HS-27A (cell line): ENCODE data around the gene DPF3.

Experiments
- DNase-seq: peaks from one replicate; pipeline ENCODE4 v3.0.0-alpha.2; 2012; ENCODE audit warnings: low read depth, missing footprints

Gene DPF3

DNA sequence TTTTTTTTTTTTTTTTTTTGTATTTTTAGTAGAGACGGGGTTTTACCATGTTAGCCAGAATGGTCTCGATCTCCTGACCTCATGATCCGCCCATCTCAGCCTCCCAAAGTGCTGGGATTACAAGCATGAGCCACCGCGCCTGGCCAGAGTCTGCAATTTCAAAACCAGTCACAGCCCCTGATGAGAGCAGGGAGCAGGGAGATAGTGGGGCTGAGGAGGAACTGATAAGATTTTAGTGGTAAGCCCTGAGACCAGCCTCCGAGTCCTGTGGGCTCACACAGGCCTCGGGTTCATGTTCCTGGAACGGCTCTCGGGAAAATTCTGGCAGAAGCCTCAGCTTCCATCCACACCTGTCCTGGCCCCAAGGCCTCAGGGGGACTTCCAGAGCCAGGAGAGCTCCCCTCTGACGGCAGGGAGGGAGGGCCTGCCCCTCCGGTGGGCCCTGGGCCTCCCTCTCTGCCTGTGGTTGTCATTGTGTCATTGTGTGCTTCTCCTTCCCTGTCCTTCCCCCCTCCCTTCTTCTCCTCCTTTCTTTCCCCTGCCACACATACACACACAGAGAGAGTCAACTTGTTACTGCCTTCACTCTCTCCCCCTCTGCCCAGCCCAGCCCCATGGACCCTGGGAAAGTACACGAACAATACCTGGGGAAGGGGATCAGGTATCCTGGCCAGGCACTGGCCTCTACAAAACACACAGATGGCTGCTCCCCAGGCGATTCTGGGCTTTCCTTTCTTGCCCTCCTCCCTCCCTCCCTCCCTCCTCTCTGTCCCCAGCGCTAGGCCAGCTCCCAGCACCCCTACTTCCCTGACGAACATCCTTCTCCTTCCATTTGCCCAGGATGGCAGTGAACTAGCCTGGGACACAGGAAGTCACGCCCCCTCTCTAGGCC lies 294.1 kb downstream of the DPF3 start:
- DNase-seq = no peak

DNA sequence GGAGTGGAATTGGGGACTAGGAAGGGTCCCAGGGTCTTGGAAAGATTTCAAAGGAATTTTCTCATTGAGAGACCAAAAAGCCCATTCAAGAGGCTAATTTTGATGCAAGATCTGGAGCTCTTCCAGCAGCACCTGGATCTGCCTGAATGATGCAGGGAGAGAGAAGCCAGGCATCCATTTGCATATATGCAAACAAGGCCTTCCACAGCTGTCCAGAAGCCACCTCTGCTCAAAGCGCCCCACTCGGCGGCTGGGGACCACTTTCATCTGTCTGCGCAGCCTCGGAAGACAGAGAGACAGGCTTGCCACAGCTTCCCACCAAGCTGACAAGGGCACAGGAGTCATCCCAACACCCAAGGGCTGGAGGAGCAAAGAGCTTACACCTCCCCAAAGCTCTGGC lies 295.6 kb downstream of the DPF3 start:
- DNase-seq = no peak

- DNase-seq = no peak
These were observed 296.4 kb downstream of the DPF3 start for GRCh38 chr14:72597252-72598233.

DNA sequence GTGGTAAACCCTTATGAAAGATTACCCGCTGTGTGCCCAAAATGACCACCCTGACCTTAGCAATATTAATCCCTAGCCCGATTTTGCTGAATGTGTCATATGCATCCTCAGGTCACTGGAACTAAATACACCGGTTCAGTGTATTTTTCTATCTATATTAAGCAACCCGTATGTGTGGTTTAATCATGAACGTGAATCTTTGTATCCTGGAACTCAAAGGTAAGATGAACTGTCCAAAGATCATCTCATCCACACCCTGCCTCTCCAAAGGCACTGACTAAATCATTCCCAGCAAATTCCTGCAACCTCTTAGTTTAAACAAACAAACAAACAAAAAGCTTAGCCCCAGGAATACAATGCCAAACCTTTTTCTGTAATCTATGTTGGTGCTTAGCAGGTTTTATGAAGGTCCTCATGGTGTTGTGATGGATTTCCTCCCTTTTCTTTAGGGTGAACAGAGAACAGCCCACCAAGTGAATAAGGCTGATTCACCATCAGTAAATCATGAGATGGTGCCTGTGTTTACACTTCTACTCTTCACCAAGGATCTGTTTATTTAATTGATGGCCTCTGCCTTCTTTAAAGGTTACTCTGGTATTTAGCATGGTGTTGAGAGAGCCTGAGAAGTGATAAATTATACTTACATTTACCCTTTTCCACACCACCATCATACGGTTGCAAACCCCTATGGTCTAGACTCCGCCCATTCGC lies 298.6 kb downstream of the DPF3 start:
- DNase-seq = no peak

DNA sequence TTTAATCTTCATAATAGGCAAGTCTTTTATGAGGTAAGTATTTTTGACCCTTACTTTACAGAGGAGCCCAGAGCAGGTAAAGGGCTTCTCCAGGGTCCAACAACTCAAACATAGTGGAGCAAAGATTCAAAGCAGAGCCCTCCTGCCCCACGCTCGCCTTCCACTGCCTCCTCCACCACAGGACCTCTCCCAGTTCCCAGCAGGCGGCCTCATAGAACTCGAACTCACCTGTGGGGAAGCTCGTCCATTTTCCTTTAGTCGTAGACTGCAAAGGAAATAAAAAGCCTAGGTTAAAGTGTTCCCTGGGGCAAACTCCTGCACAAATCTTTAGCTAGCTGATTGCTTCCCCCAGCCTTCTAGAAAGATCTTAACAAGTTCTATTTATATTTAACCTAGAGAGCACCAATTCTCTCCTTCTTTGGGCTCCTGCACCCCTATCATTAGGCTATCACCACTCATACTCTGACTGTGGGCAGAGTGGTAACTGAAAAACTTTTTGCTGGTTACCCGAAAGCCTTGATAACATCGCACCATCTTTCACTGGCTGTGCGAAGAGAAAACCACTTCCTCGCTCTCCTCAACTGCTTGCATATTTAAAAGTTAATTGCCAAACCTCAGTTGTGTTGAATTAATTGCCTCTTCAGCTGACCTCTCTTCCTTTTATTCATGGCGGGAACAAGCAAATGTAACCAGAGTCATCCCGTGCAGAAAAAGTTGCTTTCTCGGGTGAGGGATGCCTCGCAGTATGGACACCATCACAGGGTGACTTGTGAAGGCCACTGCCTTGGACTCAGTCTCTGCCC lies 299.6 kb downstream of the DPF3 start:
- DNase-seq = no peak

DNA sequence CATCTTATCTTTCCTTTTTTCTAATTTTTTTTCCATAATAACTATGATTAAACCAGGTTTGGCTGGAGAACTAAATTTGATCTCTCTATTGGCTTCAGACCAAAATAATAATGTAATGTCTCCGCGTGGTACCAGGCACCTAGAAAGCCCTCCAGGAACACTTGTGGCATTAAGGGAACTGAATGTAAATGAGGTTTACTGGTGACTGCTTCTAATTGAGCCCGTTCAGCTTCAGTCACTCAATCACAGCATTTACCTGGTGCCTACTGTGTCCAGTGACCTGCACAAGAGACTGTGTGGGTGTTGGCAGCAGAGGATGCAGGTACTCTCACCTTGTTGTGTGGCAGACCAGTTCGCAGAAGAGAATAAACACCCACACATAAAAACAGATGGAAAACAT lies 302.5 kb downstream of the DPF3 start:
- no peak for DNase-seq

- DNase-seq = no peak
These were observed 303.3 kb downstream of the DPF3 start for GRCh38 chr14:72590577-72590976.

- DNase-seq = no peak
These were observed 304.2 kb downstream of the DPF3 start for GRCh38 chr14:72589652-72590051.

DNA sequence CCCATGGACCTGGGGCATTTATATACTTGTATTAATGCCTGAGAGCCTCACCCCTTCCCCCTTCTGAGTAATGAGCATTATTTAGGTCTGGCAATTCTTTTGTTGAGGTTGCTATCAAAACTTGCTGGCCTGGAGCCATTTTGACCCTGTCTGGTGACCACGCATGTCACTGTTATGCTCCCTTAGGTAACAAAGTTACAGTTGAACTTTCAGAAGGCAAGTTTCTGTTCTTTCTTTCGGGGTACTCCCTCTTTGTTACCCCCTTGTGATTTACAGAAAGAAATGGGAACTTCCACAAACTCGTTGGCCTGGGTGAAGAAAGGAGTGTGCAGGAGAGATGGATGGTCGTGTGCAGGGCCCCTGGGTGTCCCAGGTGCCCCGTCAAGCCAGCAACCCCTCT lies 305.4 kb downstream of the DPF3 start:
- no peak for DNase-seq

GRCh38 chr14:72583316-72584272 lies 310.3 kb downstream of the DPF3 start:
- DNase-seq = no peak

DNA sequence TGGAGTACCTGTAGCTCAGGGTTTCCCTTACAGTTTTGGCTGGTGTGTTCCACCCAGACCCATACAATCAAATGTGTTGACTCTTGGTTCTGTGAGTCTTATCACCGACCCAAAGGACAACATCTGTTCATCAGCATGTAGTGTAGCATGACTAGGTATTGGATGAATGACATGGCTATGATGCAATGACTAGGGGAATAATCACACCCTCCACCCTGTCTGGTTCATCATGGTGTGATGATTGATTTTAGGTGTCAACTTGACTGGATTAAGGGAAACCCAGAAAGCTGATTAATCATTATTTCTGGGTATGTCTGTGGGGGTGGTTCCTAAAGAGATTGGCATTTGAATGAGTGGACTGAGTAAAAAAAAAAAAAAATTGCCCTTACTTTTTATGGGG lies 311.3 kb downstream of the DPF3 start:
- no peak for DNase-seq

- no peak for DNase-seq
These were observed 315.4 kb downstream of the DPF3 start for GRCh38 chr14:72578514-72578913.

- no peak for DNase-seq
These were observed 316.4 kb downstream of the DPF3 start for GRCh38 chr14:72577521-72577920.

- no peak for DNase-seq
These were observed 317.6 kb downstream of the DPF3 start for GRCh38 chr14:72576258-72576657.

DNA sequence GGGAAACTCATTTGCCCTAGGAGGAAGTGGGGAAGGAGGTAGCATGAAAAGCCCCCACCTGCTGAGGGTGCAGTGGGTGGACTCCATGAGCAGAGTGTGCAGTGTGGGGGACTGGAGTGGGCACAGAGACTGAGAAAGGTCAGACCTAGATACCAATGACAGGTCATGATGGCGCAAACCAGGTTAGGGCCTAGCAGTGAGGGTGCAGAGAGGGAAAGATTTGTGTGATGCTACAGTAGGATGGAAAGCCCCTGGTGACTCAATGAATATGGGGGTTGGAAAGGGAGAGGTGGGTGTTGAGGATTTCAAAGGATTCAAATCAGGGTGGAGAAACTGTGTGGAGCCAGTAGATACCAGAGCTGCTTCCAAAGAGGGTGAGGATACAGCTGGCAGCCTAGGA lies 319.2 kb downstream of the DPF3 start:
- no peak for DNase-seq

DNA sequence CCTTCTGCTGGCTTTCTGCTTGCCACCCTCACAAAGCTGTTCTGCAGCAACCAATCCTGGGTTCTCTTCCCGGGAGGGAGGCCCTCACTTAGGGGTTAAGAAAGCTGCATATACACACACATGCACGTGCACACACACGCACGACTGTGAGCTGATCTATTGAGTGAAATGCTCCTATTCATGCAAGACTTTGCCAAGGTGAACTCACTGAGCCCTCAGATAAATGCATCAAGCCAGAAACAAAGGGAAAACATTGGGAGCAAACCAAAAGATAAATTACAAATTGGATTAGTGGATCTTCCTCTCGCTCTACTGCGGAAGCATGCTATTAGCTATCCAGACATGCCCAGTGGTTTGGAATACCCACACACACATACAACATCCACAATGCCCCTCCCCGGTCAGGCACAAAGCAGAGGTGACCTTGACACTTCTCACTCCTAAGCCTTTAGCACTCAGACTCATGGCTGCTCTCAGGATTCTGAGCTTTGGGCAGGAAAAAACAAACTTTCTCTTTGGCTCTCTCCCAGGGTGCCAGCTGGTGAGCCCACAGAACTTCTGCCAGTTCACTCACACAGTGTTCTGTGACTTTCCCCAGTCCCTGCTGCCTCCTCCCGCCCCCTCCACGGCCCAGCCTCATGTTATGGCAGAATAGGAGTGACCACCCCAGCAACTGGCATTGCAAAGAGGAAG lies 320.0 kb downstream of the DPF3 start:
- no peak for DNase-seq
